HG03575 (cell line): ENCODE data around the gene DEPDC5.

ENCODE experiments used
- ATAC-seq: cut with Tn5 transposase; IDR thresholded peaks from one replicate; pipeline ENCODE4 v1.9.1; 2021; ENCODE audit not compliant: unreplicated experiment, insufficient number of reproducible peaks, low FRiP score; ENCODE audit errors: extremely low read depth

Gene DEPDC5

DNA sequence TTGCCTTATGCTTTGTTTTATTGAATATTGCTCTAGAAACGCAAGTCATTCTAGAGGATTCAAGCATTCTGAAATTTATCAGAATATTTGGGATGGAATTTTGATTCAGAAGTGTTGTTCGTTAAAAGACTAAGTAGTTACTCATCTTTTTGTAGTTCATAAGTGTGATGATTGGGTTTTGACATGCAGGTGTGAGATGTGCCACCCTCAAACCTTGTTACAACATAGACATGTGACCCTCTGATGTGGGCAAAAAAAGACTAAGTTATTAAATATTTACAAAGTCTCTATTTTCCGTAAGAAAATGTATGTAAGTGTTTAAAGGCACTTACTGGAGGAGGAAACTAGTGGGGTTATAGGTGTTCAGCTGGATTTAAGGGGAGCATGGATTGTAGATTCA, 199.4 kb downstream of the DEPDC5 start:
- no peak for ATAC-seq

DNA sequence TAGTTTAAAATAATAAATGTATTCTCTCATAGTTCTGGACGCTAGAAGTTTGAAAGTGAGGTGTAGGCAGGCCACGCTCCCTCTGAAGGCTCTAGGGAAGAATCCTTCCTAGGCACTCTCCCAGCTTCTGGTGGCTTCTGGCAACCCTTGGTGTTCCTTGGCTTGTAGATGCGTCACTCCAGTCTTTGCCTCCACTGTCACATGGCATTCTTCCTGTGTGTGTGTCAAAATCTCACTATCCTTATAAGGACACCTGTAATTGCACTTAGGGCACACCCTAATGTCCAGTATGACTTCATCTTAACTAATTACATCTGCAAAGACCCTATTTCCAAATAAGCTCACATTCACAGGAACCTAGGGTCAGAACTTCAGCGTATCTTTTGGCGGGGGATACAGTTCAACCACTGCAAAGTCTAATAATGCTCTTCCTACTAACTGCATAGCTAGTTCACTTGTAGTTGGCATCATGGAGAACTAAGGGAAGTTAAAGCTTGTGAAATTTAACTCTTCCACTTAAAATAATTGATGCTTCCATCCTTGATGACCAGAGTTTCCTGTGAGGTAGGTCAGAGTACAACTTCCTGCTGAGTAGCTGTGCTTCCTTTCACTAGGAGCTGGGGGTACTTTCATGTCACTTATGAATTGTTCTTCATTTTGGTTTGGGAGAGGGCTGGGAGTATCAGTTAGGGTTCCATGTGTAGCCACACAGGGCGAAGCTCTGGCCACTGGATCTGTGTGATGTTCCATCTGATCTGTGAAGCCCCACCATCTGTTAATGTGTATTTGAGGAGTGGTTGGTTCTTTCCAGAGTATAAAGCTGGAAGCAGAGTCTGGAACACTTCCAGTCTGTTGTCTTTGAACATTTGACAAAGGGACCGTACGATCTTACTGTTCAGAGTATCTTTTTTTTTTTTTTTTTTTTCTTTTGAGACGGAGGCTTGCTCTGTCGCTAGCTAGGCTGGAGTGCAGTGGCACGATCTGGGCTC, 201.0 kb downstream of the DEPDC5 start:
- no peak for ATAC-seq

DNA sequence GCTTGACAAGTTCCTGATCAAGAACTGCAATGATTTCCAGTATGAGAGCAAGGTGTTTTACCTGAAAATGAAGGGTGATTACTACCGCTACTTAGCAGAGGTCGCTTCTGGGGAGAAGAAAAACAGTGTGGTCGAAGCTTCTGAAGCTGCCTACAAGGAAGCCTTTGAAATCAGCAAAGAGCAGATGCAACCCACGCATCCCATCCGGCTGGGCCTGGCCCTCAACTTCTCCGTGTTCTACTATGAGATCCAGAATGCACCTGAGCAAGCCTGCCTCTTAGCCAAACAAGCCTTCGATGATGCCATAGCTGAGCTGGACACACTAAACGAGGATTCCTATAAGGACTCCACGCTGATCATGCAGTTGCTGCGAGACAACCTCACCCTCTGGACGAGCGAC, 202.5 kb downstream of the DEPDC5 start:
- no peak for ATAC-seq
